EH (cell line): ENCODE measurements around the gene APBB1.
"Not testable (repeated sequence)": the region's sequence is repeated elsewhere in the genome, so short reads cannot be mapped to it uniquely, and the experiment has no call there.

ENCODE experiments used
- DNase-seq: peaks from one replicate; pipeline ENCODE4 v3.0.0-alpha.2; 2015; ENCODE audit warnings: low read depth

Gene APBB1

DNA sequence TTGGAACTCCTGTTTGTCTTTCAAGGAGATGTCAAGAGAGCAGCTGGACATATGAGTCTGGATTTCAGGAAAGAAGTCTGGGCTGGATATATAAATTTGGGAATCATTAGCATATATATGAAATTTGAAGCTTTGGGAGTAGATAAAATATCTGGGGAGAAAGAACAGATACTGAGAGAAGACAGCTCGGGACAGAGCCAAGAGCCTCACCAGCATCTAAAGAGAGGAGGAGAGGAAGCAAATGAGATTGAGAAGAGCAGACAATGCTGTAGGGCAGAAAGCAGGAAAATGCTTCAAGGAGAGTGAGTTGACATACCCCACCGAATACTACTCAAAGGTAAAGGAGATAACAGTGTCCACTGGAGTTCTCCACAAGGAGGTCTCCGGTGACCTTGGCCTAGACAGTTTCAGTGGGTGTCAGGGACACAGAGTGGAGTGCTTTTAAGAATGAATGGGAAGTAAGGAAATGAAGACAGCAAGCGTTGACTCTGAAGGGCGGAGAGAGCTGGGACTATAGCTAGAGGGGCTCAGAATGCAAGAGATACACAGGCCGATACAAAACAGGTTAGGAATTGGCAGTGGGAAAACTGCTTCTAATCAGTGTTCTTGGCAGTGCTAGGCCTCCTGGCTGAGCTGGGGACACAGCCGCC is 862 bp downstream of the APBB1 start:
- peak; percentile 16 for DNase-seq

DNA sequence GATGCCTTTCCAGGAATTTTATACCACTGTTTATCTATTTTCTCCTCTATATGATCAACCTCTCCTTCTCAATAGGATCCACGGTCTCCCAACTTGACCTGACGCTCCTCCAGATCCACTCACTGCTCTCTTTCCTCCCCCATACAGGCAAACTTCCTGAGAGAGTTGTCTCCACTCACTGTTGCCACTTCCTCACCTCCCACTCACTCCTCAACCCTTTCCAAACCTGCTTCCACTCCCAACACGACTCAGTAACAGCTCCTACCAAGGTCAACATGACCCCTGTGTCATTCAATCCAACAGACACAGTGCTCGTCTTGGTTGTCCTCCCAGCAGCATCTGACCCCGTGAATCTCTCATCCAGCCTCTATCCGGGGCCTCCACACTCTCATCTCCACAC is 3.1 kb downstream of the APBB1 start:
- DNase-seq, result no peak

DNA sequence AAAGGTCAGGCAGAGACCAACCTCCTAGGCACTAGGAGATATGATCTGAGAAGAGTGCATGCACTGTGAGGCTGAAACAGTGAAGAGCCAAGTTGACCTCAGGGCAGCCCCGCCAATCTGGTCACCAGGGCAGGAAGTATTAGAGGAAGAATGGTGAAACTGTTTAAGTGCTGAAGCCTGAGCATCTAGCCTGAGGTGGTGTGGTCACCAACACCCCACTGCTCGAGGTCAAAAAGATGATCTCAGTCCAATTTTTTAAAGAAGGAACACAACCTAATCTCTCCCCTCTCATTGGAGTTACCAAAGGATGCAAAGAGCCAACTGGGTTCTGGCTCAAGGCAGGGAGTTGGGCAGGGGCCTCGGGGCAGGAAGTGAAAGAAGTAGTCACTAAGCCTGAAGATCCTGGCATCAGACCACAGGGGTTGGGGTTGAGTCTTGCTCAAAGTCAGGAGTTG is 4.0 kb downstream of the APBB1 start:
- peak; percentile 23 for DNase-seq

DNA sequence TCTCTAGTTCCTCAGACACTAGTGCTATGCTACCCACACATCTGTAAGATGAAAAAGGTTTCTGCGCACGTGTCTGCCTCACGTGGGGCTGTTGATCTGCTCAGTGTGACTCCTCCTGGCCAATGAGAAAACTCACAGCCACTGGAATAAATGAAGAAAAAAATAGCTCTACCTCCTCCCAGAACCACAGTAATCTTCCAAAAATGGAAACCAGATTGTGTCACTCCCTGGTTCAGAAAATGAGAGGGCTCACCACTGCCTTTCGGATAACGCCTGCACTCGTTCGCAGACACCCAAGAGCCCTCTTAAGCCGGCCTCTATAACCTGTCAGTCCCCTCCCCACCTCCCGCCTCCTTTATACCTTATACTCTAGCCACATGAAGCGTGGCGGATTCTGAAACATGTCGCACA is 5.1 kb downstream of the APBB1 start:
- peak; percentile 34 for DNase-seq

DNA sequence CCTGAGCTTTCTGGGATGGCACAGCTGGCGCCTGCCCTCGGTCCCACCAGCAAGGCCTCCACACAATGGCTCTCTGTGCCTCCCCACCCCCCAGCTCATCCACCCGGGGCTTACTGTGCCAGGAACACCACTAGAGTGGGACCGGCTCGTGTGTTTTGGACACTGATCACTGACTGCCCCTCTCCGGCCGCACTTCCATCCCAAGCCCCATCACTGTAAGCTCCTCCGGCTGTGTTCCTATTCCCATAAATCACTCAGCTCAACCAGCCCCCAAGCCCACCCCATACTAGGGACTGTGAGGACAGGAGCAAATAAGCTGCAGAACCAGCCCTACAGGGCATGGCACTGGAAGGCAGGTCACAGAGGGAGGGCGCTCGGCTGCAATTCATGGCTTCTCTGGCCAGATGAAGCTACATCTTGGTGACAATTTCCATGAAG is 7.3 kb downstream of the APBB1 start:
- DNase-seq, result no peak

DNA sequence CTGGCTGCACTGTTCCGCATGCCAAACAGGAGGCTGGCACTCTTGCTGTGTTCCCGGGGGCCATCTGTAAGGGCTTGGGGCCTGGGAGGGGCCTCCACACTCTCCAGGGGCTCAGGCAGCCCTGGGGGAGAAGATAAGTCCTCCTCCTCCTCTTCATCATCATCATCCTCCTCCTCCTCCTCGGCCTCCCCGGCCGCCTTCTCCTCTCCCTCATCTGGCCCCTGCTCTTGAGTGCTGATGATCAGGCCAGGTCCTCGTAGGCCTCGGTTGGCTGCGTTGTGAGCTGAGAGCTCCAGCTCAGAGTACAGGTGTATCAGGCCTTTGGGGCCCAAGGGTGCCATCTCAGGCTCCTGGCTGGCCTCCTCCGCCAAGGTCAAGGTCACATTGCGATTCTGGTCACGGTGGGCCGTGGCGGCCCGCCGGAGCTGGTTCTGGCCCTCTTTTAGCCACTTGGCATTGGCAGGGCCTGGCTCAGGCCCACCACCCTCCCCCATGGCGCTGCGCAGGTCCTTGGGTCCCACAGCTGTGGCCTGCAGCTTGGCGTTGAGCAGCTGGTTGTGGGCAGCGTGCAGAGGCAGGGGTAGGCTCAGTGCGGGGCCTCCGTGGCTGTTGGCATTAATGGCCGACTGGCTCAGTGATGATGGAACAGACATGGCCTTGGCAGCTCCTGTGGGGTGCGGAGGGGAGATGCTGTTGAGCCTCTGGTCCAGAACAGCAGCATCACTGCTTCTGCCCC is 8.0 kb downstream of the APBB1 start:
- DNase-seq, result no peak

DNA sequence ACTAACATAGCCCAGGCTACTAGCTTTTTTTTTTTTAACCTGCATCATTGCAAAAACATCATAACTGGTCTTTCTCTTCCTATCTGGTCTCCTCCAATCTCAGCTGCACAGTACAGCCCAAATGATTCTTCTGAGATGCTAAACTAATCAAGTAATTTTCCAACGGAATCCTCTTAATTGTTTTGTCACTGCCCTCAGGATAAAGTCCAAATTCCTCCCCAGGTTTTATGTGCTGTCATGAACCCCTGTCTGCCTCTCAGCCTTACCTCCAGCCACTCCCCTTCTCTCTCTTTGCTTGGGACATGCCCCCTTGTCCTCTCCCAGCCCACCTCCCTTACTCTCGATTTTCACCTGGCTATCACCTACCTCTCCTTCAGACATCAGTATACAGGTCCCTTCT is 12.5 kb downstream of the APBB1 start:
- DNase-seq, result no peak

DNA sequence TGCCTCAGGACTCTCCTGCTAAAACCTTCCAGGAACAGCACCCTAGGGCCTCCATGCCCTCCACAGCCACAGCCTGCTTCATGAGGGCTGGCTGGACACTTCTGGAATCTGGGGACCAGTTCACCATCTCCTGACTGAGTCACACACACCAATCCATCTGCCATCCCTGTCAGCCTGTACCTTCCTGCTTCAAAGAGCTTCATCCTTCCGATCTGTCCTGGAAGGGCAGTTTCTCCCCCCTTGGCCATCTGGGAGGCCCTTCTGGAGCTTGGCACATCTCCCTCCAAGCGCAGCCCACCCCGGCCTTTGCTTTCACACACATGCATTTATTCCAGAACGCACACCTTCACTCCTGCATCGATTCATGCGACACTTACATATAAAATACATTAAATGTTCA is 13.0 kb downstream of the APBB1 start:
- no peak for DNase-seq

DNA sequence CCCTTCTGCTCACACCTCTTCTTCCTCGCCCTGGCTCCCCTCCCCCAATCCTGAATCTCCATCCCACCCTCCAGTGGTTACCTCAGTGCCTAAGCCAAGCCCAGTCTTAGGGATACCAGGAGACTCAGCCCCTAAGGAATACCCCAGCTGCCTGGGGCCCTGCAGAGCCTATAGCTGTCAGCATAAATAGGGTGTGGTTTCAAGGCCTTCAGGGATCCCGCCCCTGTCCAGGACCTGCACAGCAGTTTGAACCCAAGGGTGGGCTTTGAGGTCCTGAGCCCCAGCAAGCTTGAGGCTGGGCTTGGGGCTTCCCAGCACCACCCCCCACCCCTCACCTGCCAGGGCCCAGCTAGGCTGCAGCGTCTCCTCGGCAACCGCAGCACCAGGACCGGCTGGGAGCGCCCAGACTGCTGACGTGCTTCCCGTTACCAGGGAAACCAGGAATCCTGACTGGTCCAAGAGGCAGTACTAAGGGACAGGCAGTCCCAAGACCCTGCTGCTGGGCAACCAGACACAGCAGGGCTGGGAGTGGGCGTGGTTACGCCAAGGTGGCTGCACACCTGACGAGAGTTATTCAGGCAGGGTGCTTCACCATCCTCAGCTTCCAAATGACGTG is 13.7 kb downstream of the APBB1 start:
- no peak for DNase-seq

DNA sequence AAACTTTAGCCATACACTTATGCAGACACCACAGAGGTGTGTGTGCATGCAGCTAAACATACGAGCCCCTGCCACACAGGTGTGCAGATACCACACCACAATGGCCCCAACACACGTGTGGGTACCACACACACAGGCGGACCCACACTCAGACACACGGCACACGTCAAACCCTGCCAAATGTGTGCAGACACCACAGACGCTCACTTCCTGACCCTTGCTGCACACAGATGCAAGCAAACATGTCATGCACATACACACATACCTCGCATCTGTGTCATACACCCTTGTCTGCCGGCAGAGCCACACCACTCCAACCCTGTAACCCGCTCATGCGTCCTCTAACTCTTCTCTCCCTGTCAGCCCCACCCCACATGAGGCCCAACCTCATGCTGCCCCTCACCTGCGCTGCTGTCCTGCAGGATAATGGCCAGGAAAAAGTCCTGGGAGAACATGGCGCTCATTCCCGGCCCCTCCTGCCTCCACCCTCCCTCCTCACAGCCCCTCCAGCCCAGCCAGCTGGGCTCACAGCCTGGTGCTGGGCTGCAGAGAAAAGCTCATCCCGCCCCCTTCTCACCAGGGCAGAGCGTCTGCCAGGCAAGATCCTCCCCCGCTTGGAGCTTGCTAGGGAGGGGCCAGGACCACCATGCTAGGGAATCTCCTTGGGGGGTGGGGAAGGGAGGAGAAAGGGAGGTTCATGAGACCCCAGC is 14.4 kb downstream of the APBB1 start:
- DNase-seq, result peak; percentile 64

DNA sequence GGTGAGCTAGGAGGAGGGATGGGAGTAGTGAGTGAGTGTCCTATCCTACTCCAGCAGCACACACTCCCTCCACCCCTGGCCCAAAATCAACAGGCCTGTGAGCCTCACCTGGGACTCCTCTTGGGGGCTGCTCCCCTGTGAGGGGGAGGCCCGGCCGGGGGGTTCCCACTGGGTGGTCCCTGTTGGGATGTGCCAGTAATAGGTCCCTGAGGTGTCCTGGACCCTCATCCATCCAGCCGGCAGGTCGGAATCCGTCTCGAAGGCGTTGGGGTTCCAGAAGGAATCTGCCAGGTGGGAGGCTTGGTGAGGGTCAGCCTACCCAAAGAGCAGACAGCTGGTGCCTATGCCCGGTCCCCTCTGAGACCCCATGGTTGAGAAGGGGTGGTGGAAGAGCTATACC is 15.4 kb downstream of the APBB1 start:
- no peak for DNase-seq

DNA sequence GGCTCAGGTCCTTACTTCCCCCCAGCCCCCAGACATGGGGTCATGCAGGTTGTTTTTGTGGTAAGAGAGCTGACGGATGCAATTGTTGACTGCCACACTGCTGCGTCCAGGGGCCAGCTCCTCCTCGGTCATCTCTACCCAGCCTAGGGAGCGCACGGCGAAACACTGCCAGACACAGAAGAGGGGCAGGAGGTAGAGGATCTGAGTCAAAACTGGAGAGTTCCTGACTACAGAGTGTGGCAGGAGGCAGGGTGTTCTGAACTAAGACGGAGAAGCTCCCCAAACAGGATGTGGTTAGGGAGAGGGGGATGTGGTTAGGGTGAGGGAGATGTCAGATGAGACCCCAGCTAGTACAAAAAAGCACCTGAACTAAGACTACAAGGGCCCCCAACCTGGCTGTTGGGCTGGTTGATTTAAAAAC is 16.3 kb downstream of the APBB1 start:
- DNase-seq, result peak; percentile 32

DNA sequence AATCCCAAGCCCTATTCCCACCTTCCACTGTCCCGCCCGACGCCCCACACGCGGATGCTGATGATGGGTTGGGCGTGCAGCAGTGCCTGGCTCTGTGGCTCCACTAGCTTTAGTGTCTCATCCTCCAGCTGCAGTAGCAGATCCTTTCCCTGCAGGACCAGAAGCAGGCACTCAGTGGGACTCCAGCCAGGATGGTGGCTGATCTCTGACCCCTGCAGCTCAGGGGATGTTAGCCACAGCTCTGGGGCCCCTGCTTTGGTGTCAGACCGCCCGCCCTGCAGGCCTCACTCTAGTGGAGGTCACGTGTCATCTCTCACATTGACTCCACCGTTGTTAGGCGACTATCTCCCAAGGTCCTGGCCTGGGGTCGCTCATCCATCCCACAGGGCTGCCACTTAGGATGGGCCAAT is 16.8 kb downstream of the APBB1 start:
- DNase-seq, result no peak

DNA sequence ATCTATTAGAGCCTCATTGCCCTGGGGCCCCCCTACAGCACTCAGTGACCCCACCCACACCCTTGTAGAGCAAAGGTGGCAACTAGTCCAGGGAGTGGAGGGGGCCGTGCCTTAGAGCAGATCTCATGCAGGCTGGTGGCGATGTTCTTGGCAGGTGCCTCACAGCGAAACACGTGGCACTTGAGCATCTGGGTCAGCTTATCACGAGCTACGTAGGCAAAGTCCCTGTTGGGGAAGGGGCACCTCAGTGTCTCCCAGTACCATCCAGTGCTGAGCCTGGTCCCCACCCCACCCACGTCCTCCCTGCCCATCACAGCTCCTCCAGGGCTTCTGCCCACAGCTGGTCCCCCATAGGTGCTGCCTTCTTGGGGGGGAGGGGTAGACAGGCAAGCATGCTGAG is 17.4 kb downstream of the APBB1 start:
- DNase-seq, result no peak

DNA sequence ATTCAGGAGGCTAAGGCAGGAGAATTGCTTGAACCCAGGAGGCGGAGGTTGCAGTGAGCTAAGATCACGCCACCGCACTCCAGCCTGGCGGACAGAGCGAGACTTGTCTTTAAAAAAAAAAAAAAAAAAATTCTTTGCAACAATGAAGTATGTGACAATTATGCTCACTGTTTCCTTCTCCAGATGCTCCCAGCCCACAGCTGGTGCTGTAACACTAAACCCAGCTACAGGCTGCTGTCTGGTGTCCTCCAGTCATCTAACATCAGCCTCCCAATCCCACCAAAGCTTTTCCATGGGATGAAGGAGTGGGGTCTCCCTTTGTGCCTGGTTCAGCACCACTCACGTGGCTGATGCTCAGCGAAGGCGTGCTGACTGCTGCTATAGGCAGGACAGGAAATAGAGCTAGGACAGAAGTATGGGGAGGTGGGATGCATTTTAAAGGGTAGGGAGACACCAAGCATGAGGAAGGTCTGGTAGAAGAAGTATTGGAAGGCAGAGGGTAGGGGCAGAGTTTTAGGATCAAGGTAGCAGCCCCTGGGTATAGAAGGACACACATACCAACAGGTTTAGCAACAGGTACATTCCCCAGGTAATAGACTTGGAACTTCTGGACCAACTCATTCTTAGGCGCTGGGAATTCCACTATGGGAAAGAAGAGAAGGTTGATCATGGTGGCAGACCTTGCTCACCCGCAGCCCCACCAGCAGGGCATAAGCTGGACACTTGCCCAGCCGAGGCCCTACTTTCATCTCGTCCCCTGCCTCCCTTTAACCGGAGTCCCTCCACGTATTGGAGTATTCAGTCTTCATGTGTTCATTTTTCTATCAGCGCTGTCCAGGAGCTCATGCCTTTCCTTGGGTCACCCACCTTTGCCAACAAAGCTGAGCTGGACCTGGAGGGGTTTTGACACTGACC is 18.2 kb downstream of the APBB1 start:
- DNase-seq, result no peak

DNA sequence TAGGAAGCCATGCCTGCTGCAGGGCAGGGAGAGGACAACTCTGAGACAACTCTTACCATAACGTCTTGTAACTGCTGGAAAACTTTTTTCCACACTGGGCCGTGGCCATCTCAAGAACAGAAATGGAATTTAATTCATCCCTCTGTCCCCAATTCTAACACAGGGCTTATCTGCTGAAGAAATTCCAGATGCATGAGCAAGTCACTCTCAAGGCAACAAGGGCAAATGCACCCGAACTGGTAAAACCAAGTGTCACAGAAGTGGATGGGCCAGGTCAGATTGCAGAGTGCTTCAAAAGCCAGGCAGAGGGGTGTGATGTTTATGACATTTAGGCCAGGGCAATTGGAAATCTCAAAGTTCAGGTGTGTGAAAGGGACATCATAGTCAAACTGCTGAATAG is 21.3 kb downstream of the APBB1 start:
- DNase-seq, result peak; percentile 80

DNA sequence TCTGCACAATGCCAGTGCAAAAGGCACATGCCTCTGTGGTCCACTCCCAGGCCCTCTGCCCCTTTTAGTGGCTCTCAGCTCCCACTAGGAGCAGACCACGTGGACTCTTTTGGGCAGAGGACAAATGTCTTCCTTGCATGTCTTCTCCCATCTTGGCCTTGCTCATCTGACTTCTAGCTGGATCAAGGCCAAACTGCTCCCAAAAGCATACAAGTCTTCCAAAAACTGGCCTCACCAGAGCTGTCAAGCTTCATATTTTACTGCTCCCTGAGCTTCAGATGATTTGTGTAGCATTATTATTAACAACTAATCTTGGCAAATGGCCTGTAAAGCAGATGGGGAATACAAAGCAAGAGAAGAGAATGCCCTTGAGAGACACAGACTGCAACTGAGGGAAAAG is 21.7 kb downstream of the APBB1 start:
- peak; percentile 48 for DNase-seq

DNA sequence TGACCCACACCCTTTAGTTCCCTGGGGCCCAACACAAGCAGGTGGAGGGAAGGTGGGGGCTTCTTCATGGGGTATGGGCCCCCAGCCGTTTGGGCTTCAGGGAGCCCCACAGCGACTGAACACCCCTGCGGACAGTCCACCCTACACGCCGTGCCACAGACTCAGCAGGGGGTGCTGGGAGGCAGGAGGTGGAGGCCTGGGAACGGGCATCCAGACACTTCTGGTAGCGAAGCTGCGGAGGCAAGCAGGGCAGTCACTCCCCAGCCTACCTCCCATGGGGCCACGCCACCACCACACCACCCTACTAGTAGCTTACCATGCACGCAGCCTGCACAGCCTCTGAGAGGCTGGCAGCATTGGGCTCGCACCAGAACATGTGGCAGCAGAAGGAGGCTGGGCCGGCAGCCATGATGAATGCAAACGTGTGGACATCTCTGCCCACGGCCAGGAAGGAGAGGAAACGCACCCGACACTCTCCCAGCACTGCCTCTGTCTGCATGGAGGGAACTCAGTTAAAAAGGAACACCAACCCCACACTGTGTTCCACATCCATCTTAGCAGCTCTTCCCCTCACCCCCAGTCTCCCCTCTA is 23.3 kb downstream of the APBB1 start:
- no peak for DNase-seq

DNA sequence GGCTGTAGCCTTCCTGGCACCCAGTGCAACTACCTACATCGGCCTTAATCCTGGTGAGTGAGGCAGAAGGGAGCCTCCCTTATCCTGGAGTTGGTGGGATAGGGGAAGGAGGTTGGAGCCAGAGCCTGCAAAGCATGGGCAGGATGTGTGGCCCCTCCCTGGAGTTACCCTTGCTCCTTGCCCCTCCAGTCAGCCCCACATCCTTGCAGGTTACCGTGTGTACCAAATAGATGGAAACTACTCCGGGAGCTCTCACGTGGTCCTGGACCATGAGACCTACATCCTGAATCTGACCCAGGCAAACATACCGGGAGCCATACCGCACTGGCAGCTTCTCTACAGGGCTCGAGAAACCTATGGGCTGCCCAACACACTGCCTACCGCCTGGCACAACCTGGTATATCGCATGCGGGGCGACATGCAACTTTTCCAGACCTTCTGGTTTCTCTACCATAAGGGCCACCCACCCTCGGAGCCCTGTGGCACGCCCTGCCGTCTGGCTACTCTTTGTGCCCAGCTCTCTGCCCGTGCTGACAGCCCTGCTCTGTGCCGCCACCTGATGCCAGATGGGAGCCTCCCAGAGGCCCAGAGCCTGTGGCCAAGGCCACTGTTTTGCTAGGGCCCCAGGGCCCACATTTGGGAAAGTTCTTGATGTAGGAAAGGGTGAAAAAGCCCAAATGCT is 24.8 kb downstream of the APBB1 start:
- no peak for DNase-seq

DNA sequence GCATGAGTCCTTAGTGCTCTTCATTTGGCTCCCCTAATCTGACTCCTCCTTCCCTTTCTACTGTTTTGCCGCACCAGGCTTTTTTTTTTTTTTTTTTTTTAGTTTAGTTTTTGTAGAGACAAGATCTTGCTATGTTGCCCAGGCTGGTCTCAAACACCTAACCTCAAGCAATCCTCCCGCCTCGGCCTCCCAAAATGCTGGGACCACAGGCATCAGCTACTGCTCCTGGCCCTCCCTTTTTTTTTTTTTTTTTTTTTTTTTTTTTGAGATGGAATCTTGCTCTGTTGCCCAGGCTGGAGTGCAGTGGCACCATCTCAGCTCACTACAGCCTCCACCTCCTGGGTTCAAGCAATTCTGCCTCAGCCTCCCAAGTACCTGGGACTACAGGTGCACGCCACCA is 26.6 kb downstream of the APBB1 start:
- DNase-seq, result not testable (repeated sequence)
